ENCODE results near the gene MAML2. TPM values are rescaled to one million over a fixed set of nuclear protein-coding genes. Genes with fewer than 3 reads are reported as not detected.

Gene MAML2
- total RNA-seq, 4 donors from 2014 or later: 15.9 to 31.9 (median 24.9) TPM

DNA sequence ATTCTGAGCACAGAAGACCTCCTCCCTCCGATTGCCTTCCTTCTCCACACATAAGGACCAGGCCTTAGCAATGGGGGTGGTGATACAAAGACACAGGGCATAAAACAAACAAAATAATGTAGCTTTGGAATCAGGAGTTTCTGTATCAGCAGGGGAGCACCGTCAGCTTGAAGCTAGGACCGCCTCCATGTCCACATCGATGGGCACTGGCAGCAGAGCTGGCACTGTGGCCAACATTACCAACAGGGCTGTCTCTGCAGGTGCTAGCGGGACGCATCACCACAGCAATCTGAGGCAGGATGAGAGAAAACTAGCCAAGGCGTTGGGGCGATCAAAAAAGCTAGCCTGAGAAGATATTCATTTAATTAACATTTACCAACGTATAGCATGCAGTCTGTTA lies 201.4 kb downstream of the MAML2 start:
- in situ Hi-C loops (cut with MboI; ENCODE audit: low pct_ligation_motif_present in 1 of 4, low pct_unique_long_range_greater_than_20kb in 1 of 4, low sequenced_read_pairs in 3 of 4): no loop called here
- Histone ChIP-seq H3K27me3 (no peaks in the 10 kb centered on the region), H3K36me3 (no peaks in the 10 kb centered on the region), H3K4me3 (no peak overlapping the region), H3K9me3 (no peaks in the 10 kb centered on the region), H3K27ac (no peak overlapping the region), H3K4me1 (peaks cover 0 to 10% (median 1%) of the 10 kb centered on the region in 4 donors)
- intact Hi-C loops (cut with DNase I; ENCODE audit: low total_unique reads): no loop called here
- no peak for TF ChIP-seq POLR2A (IDR thresholded peaks at IDR 0.05)
- no peak for TF ChIP-seq POLR2AphosphoS5 (IDR thresholded peaks at IDR 0.05)
- no peak for TF ChIP-seq EP300 (IDR thresholded peaks at IDR 0.05; ENCODE audit: low read depth)
- TF ChIP-seq, protein P1, sequence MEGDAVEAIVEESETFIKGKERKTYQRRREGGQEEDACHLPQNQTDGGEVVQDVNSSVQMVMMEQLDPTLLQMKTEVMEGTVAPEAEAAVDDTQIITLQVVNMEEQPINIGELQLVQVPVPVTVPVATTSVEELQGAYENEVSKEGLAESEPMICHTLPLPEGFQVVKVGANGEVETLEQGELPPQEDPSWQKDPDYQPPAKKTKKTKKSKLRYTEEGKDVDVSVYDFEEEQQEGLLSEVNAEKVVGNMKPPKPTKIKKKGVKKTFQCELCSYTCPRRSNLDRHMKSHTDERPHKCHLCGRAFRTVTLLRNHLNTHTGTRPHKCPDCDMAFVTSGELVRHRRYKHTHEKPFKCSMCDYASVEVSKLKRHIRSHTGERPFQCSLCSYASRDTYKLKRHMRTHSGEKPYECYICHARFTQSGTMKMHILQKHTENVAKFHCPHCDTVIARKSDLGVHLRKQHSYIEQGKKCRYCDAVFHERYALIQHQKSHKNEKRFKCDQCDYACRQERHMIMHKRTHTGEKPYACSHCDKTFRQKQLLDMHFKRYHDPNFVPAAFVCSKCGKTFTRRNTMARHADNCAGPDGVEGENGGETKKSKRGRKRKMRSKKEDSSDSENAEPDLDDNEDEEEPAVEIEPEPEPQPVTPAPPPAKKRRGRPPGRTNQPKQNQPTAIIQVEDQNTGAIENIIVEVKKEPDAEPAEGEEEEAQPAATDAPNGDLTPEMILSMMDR (IDR thresholded peaks at IDR 0.05): no peak
- no peak for DNase-seq
- 92 to 99% methylated on average over 3 to 9 of the region's 9 CpGs for WGBS, 2 donors (ENCODE audit: low coverage in 1 of 2)

DNA sequence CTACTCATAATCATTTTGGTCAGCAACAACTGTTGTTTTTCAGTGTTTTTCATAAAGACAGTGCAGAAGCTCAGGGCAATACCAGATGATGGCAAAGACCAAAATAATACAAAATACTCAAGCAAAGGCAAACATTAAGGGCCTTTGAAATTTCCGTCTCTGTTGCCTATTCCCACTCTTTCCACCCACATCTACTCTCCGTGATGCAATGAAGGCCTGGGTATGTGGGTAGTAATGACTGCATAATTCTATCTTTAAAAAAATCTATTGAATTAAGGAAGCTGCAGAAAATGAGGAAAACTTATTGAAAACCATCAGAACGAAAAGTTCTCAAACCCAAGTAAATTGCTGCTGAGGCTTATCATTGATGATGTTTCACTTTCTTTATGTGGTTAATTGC lies 203.3 kb downstream of the MAML2 start:
- Histone ChIP-seq H3K4me3 (no peak overlapping the region), H3K27ac (no peak overlapping the region)
- no peak for TF ChIP-seq EP300 (IDR thresholded peaks at IDR 0.05; ENCODE audit: low read depth)
- no peak for TF ChIP-seq POLR2A (IDR thresholded peaks at IDR 0.05)
- TF ChIP-seq, protein P1 (IDR thresholded peaks at IDR 0.05): no peak
- TF ChIP-seq POLR2AphosphoS5 (IDR thresholded peaks at IDR 0.05): no peak

DNA sequence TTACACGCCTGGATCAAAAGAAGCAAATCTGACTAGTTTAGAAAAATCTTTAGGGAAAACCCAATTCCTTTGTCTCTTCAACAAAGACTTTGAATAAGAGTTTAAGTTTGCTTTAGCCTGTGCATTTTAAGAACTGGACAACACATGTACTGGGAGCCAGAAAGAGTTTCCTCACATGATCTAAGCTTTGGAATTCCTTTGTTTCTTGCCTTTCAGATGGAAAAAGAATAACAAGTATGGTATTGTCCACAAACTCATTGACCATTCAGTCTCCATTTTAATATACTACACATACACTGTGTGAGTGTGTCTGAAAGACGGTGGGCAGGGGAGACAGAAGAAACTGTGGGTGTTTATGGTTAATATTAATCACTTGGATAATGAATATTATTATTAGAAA lies 205.6 kb downstream of the MAML2 start:
- DNase-seq: no peak
- in situ Hi-C loops (cut with MboI; ENCODE audit: low pct_ligation_motif_present in 1 of 4, low pct_unique_long_range_greater_than_20kb in 1 of 4, low sequenced_read_pairs in 3 of 4) (no loop called here), intact Hi-C loops (cut with DNase I; ENCODE audit: low total_unique reads) (no loop called here)
- Histone ChIP-seq H3K27me3 (no peaks in the 10 kb centered on the region), H3K9me3 (no peaks in the 10 kb centered on the region), H3K27ac (no peak overlapping the region), H3K4me1 (peaks cover 0 to 24% (median 8%) of the 10 kb centered on the region in 4 donors), H3K36me3 (no peaks in the 10 kb centered on the region), H3K4me3 (no peak overlapping the region)
- TF ChIP-seq POLR2AphosphoS5 (IDR thresholded peaks at IDR 0.05): no peak
- no peak for TF ChIP-seq EP300 (IDR thresholded peaks at IDR 0.05; ENCODE audit: low read depth)
- no peak for TF ChIP-seq POLR2A (IDR thresholded peaks at IDR 0.05)
- TF ChIP-seq, protein P1 (IDR thresholded peaks at IDR 0.05): no peak
- WGBS, 2 donors (ENCODE audit: low coverage in 1 of 2): 66 to 82% methylated on average over 2 of the region's 2 CpGs

More for the DNA sequence above, 203.3 kb downstream of the MAML2 start:
- WGBS, 2 donors (ENCODE audit: low coverage in 1 of 2): 87 to 89% methylated on average over 3 of the region's 3 CpGs
- H3K27me3 ChIP-seq: no peaks in the 10 kb centered on the region
- H3K4me1 ChIP-seq: peaks cover 2 to 20% (median 5%) of the 10 kb centered on the region in 4 donors
- no peak for DNase-seq
- no peaks in the 10 kb centered on the region for H3K9me3 ChIP-seq
- no peaks in the 10 kb centered on the region for H3K36me3 ChIP-seq
- intact Hi-C loops (cut with DNase I; ENCODE audit: low total_unique reads): no loop called here
- in situ Hi-C loops (cut with MboI; ENCODE audit: low pct_ligation_motif_present in 1 of 4, low pct_unique_long_range_greater_than_20kb in 1 of 4, low sequenced_read_pairs in 3 of 4): no loop called here

DNA sequence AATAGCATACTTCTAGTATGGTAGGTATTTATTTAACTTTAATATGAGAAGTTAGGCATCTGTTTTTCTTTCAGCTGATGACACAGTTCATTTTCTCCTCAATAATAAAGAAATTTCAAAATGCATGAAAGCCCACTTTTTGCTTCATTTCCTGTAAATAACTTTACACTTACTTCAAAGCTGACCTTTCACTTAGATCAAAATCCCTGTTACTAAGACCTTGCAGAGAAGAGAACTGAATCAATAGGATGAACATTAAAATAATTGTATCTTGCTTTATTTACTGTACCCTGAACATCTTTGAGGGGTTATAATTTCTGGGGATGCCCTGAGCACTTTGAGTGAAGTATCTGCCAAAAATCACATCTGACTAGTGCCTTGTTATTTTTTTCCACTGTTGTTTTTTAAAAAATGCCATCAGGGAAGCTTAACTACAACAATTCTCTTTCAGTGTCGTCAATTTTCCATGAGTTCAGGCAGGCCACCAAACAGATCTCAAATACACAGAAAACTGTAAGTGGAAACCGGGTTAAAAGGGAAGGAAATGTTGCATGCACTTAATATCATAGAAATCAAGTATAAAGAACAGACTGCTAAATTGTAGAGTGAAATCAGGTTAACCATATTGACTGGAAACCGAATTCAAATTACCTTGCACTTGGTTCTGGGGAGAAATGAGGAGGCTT lies 206.2 kb downstream of the MAML2 start:
- intact Hi-C loops (cut with DNase I; ENCODE audit: low total_unique reads): no loop called here
- DNase-seq: no peak
- Histone ChIP-seq H3K27ac (no peak overlapping the region), H3K36me3 (no peaks in the 10 kb centered on the region), H3K4me1 (peaks cover 0 to 24% (median 8%) of the 10 kb centered on the region in 4 donors), H3K9me3 (no peaks in the 10 kb centered on the region), H3K27me3 (no peaks in the 10 kb centered on the region), H3K4me3 (no peak overlapping the region)
- WGBS, 2 donors (ENCODE audit: low coverage in 1 of 2): 58 to 67% methylated on average over 3 of the region's 3 CpGs
- in situ Hi-C loops (cut with MboI; ENCODE audit: low pct_ligation_motif_present in 1 of 4, low pct_unique_long_range_greater_than_20kb in 1 of 4, low sequenced_read_pairs in 3 of 4): no loop called here
- no peak for TF ChIP-seq POLR2AphosphoS5 (IDR thresholded peaks at IDR 0.05)
- no peak for TF ChIP-seq POLR2A (IDR thresholded peaks at IDR 0.05)
- TF ChIP-seq, protein P1 (IDR thresholded peaks at IDR 0.05): no peak
- no peak for TF ChIP-seq EP300 (IDR thresholded peaks at IDR 0.05; ENCODE audit: low read depth)
